ENCODE data around the gene GPC1. TPM values are rescaled to one million over a fixed set of nuclear protein-coding genes. Genes with fewer than 3 reads are reported as not detected.

The GPC1 gene
- total and polyA plus RNA-seq, 3 experiments from 2014 or later = 0.17 to 2.4 (median 1.9) TPM

DNA sequence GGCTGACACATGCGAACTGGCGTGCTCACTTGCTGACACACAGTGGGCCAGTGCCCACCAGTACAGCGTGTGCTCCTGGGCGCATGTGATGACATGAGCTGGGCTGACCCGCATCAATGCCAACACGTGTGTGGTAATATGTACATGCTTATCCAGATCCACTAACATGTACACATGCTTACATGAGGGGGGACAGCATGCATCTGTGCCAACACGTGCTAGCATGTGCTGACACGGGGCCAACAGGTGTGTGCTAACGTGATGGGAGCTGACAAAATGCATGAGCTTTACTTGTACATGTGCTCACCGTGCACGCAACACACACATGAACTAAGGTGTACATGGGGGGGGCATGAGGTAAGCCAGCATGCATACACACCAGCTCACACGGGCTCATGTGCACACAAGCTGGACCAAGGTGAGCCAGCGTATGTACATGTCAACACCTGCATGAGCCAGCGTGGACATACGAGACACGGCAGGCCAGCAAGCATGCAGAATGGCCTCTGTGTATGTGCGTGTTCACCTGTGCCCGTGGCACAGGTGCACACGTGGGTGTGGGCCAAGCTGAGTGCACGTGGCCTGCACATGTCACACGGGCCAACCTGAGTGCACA, 28.5 kb downstream of the GPC1 start:
- Mint-ChIP-seq H3K27ac (peak overlapping the region in 1 of 8 donors; percentile 43), H3K4me1 (no peaks in the 10 kb centered on the region), H3K36me3 (no peaks in the 10 kb centered on the region), H3K4me3 (no peak overlapping the region), H3K9me3 (no peaks in the 10 kb centered on the region), H3K27me3 (no peaks in the 10 kb centered on the region)
- peak in 1 of 5 donors; percentile 36 for DNase-seq
- POLR2A ChIA-PET = no interaction called here
- H3K4me1 ChIP-seq (ENCODE audit: insufficient read depth, low read length) = no peaks in the 10 kb centered on the region
- no peaks in the 10 kb centered on the region for H3K27me3 ChIP-seq (ENCODE audit: insufficient read depth, low read length, poor library complexity, severe bottlenecking)
- CTCF ChIA-PET = no interaction called here
- no peaks in the 10 kb centered on the region for H3K9me3 ChIP-seq (ENCODE audit: low read length)
- no peak overlapping the region for H3K27ac ChIP-seq (ENCODE audit: low read depth, low read length)
- H3K36me3 ChIP-seq (ENCODE audit: insufficient read depth, low read length) = no peaks in the 10 kb centered on the region
- no peak overlapping the region for H3K4me3 ChIP-seq (ENCODE audit: low read length)

DNA sequence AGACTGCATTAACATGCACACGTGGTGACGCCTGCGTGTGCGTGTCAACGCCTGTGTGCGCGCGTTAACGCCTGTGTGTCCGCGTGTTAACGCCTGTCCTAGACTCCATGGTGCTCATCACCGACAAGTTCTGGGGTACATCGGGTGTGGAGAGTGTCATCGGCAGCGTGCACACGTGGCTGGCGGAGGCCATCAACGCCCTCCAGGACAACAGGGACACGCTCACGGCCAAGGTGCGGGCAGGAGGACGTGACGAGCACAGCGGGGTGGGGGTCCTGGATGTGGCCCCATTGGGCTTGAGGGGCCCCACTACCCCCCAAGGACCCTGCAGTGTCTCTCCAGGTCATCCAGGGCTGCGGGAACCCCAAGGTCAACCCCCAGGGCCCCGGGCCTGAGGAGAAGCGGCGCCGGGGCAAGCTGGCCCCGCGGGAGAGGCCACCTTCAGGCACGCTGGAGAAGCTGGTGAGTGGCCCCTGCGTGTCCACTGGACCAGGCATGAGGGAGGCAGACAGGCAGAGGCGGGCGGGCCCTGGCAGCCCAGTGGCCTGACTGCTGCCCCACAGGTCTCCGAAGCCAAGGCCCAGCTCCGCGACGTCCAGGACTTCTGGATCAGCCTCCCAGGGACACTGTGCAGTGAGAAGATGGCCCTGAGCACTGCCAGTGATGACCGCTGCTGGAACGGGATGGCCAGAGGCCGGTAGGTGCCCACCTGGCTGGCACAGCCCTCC, 29.2 kb downstream of the GPC1 start:
- ChIA-PET POLR2A (no interaction called here), CTCF (no interaction called here)
- Histone ChIP-seq H3K4me3 (ENCODE audit: low read length) (no peak overlapping the region), H3K4me1 (ENCODE audit: insufficient read depth, low read length) (no peaks in the 10 kb centered on the region), H3K36me3 (ENCODE audit: insufficient read depth, low read length) (no peaks in the 10 kb centered on the region), H3K27ac (ENCODE audit: low read depth, low read length) (no peak overlapping the region), H3K9me3 (ENCODE audit: low read length) (no peaks in the 10 kb centered on the region), H3K27me3 (ENCODE audit: insufficient read depth, low read length, poor library complexity, severe bottlenecking) (no peaks in the 10 kb centered on the region)
- H3K36me3 Mint-ChIP-seq = no peaks in the 10 kb centered on the region
- H3K27me3 Mint-ChIP-seq = peaks cover 0 to 2% of the 10 kb centered on the region in 2 donors
- H3K27ac Mint-ChIP-seq = no peak overlapping the region
- H3K4me1 Mint-ChIP-seq = no peaks in the 10 kb centered on the region
- no peak overlapping the region for H3K4me3 Mint-ChIP-seq
- peak in 2 of 5 donors; percentile 0 to 45 for DNase-seq
- no peaks in the 10 kb centered on the region for H3K9me3 Mint-ChIP-seq

DNA sequence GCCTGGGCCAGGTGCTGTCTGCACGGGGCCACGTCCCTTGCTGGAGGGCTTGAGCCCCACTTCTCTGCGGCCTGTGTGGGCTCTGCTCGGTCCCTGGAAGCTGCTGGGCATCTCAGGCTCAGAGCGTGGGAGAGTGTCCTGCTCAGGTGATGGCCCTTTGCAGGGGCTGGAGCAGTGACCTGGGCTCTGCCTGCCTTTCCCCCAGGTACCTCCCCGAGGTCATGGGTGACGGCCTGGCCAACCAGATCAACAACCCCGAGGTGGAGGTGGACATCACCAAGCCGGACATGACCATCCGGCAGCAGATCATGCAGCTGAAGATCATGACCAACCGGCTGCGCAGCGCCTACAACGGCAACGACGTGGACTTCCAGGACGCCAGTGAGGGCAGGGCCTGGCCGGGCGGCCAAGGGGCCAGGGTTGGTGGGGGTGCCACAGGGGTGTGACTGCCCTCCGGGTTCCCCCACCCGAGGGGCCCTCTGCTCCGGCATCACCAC, 29.9 kb downstream of the GPC1 start:
- H3K9me3 Mint-ChIP-seq = no peaks in the 10 kb centered on the region
- H3K27ac Mint-ChIP-seq = no peak overlapping the region

DNA sequence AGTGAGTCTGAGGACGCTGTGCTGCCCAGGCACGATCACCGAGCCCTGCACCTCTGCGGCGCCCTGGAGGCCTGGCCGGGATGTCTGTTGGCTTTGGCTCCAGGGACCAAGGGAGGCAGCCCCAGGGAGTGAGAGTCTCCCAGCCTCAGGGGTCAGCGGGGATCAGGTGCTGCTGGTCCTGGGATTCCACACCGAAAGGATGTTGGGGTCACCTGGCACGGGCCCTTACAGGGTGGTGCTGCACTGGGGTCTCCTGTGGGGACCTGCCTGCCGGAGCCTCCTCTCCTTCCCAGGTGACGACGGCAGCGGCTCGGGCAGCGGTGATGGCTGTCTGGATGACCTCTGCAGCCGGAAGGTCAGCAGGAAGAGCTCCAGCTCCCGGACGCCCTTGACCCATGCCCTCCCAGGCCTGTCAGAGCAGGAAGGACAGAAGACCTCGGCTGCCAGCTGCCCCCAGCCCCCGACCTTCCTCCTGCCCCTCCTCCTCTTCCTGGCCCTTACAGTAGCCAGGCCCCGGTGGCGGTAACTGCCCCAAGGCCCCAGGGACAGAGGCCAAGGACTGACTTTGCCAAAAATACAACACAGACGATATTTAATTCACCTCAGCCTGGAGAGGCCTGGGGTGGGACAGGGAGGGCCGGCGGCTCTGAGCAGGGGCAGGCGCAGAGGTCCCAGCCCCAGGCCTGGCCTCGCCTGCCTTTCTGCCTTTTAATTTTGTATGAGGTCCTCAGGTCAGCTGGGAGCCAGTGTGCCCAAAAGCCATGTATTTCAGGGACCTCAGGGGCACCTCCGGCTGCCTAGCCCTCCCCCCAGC, 30.5 kb downstream of the GPC1 start:
- no peaks in the 10 kb centered on the region for H3K36me3 ChIP-seq (ENCODE audit: insufficient read depth, low read length)
- H3K4me1 ChIP-seq (ENCODE audit: insufficient read depth, low read length) = no peaks in the 10 kb centered on the region
- H3K4me3 Mint-ChIP-seq = no peak overlapping the region
- peaks cover 0 to 9% (median 7%) of the 10 kb centered on the region in 3 donors for H3K36me3 Mint-ChIP-seq
- H3K27me3 ChIP-seq (ENCODE audit: insufficient read depth, low read length, poor library complexity, severe bottlenecking) = no peaks in the 10 kb centered on the region
- H3K9me3 Mint-ChIP-seq = peaks cover 0 to 3% (median 0%) of the 10 kb centered on the region in 5 donors
- no peak overlapping the region for H3K27ac Mint-ChIP-seq
- no peak overlapping the region for H3K27ac ChIP-seq (ENCODE audit: low read depth, low read length)
- H3K4me3 ChIP-seq (ENCODE audit: low read length) = no peak overlapping the region
- no peaks in the 10 kb centered on the region for H3K4me1 Mint-ChIP-seq
- ChIA-PET POLR2A (no interaction called here), CTCF (no interaction called here)
- H3K27me3 Mint-ChIP-seq = peaks cover 0 to 3% of the 10 kb centered on the region in 2 donors
- H3K9me3 ChIP-seq (ENCODE audit: low read length) = no peaks in the 10 kb centered on the region
- peak in 2 of 5 donors; percentile 0 to 36 for DNase-seq

More for the DNA sequence above, 29.9 kb downstream of the GPC1 start:
- CTCF ChIA-PET = no interaction called here
- no peaks in the 10 kb centered on the region for H3K4me1 ChIP-seq (ENCODE audit: insufficient read depth, low read length)
- no peaks in the 10 kb centered on the region for H3K9me3 ChIP-seq (ENCODE audit: low read length)
- peaks cover 0 to 4% (median 1%) of the 10 kb centered on the region in 3 donors for H3K36me3 Mint-ChIP-seq
- DNase-seq = peak in 2 of 5 donors; percentile 0 to 45
- no peaks in the 10 kb centered on the region for H3K27me3 ChIP-seq (ENCODE audit: insufficient read depth, low read length, poor library complexity, severe bottlenecking)
- H3K36me3 ChIP-seq (ENCODE audit: insufficient read depth, low read length) = no peaks in the 10 kb centered on the region
- POLR2A ChIA-PET = no interaction called here
- H3K27ac ChIP-seq (ENCODE audit: low read depth, low read length) = no peak overlapping the region
- peaks cover 0 to 3% of the 10 kb centered on the region in 2 donors for H3K27me3 Mint-ChIP-seq
- no peak overlapping the region for H3K4me3 Mint-ChIP-seq
- no peak overlapping the region for H3K4me3 ChIP-seq (ENCODE audit: low read length)
- H3K4me1 Mint-ChIP-seq = no peaks in the 10 kb centered on the region

DNA sequence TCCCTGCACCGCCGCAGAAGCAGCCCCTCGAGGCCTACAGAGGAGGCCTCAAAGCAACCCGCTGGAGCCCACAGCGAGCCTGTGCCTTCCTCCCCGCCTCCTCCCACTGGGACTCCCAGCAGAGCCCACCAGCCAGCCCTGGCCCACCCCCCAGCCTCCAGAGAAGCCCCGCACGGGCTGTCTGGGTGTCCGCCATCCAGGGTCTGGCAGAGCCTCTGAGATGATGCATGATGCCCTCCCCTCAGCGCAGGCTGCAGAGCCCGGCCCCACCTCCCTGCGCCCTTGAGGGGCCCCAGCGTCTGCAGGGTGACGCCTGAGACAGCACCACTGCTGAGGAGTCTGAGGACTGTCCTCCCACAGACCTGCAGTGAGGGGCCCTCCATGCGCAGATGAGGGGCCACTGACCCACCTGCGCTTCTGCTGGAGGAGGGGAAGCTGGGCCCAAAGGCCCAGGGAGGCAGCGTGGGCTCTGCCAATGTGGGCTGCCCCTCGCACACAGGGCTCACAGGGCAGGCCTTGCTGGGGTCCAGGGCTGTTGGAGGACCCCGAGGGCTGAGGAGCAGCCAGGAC, 31.2 kb downstream of the GPC1 start:
- Mint-ChIP-seq H3K9me3 (peaks cover 0 to 3% (median under 1%) of the 10 kb centered on the region in 5 donors), H3K27me3 (peaks cover 0 to 3% of the 10 kb centered on the region in 2 donors), H3K27ac (no peak overlapping the region), H3K4me1 (no peaks in the 10 kb centered on the region), H3K4me3 (no peak overlapping the region), H3K36me3 (peaks cover 2 to 11% (median 11%) of the 10 kb centered on the region in 3 donors)
- Histone ChIP-seq H3K4me1 (ENCODE audit: insufficient read depth, low read length) (no peaks in the 10 kb centered on the region), H3K36me3 (ENCODE audit: insufficient read depth, low read length) (no peaks in the 10 kb centered on the region), H3K9me3 (ENCODE audit: low read length) (no peaks in the 10 kb centered on the region), H3K27me3 (ENCODE audit: insufficient read depth, low read length, poor library complexity, severe bottlenecking) (no peaks in the 10 kb centered on the region), H3K27ac (ENCODE audit: low read depth, low read length) (no peak overlapping the region), H3K4me3 (ENCODE audit: low read length) (no peak overlapping the region)
- DNase-seq = peak in 3 of 5 donors; percentile 0 to 39 (median 0)
- ChIA-PET POLR2A (no interaction called here), CTCF (no interaction called here)

- ChIA-PET POLR2A (no interaction called here), CTCF (no interaction called here)
- Histone ChIP-seq H3K36me3 (ENCODE audit: insufficient read depth, low read length) (no peaks in the 10 kb centered on the region), H3K4me3 (ENCODE audit: low read length) (no peak overlapping the region), H3K9me3 (ENCODE audit: low read length) (no peaks in the 10 kb centered on the region), H3K4me1 (ENCODE audit: insufficient read depth, low read length) (no peaks in the 10 kb centered on the region), H3K27me3 (ENCODE audit: insufficient read depth, low read length, poor library complexity, severe bottlenecking) (no peaks in the 10 kb centered on the region), H3K27ac (ENCODE audit: low read depth, low read length) (no peak overlapping the region)
- peak in 2 of 5 donors; percentile 0 to 36 for DNase-seq
- Mint-ChIP-seq H3K4me1 (no peaks in the 10 kb centered on the region), H3K27me3 (peaks cover 0 to 3% of the 10 kb centered on the region in 2 donors), H3K36me3 (peaks cover 2 to 13% (median 11%) of the 10 kb centered on the region in 3 donors), H3K4me3 (no peak overlapping the region), H3K9me3 (peaks cover 0 to 4% (median 3%) of the 10 kb centered on the region in 5 donors), H3K27ac (no peak overlapping the region)
Observed at GRCh38 chr2:240467149-240467642, 31.7 kb downstream of the GPC1 start.

DNA sequence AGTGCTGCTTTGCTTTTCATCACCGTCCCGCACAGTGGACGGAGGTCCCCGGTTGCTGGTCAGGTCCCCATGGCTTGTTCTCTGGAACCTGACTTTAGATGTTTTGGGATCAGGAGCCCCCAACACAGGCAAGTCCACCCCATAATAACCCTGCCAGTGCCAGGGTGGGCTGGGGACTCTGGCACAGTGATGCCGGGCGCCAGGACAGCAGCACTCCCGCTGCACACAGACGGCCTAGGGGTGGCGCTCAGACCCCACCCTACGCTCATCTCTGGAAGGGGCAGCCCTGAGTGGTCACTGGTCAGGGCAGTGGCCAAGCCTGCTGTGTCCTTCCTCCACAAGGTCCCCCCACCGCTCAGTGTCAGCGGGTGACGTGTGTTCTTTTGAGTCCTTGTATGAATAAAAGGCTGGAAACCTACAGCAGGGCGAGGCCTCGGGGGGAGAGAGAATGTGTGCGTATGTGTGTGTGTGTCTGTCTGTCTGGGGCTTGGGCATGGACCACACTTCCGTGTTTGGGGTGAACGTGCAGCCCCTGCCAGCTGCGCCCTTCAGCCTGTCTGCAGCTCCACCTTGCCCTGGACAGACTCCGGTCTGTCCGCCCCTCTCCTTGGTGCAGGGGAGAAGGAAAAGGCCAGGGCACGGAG, 32.3 kb downstream of the GPC1 start:
- DNase-seq = peak in 1 of 5 donors; percentile 43
- Histone ChIP-seq H3K4me3 (ENCODE audit: low read length) (no peak overlapping the region), H3K27me3 (ENCODE audit: insufficient read depth, low read length, poor library complexity, severe bottlenecking) (no peaks in the 10 kb centered on the region), H3K27ac (ENCODE audit: low read depth, low read length) (no peak overlapping the region), H3K4me1 (ENCODE audit: insufficient read depth, low read length) (no peaks in the 10 kb centered on the region), H3K9me3 (ENCODE audit: low read length) (no peaks in the 10 kb centered on the region), H3K36me3 (ENCODE audit: insufficient read depth, low read length) (no peaks in the 10 kb centered on the region)
- H3K27me3 Mint-ChIP-seq = peaks cover 0 to 3% of the 10 kb centered on the region in 2 donors
- no peak overlapping the region for H3K27ac Mint-ChIP-seq
- no peaks in the 10 kb centered on the region for H3K4me1 Mint-ChIP-seq
- H3K36me3 Mint-ChIP-seq = peaks cover 2 to 16% (median 11%) of the 10 kb centered on the region in 3 donors
- CTCF ChIA-PET = no interaction called here
- H3K4me3 Mint-ChIP-seq = no peak overlapping the region
- POLR2A ChIA-PET = no interaction called here
- peaks cover 0 to 7% (median 5%) of the 10 kb centered on the region in 5 donors for H3K9me3 Mint-ChIP-seq
